ENCODE data around the gene OAF.

The OAF gene

GRCh38 chr11:120224361-120224760, 13.5 kb downstream of the OAF start:
- DNase-seq = no peak

DNA sequence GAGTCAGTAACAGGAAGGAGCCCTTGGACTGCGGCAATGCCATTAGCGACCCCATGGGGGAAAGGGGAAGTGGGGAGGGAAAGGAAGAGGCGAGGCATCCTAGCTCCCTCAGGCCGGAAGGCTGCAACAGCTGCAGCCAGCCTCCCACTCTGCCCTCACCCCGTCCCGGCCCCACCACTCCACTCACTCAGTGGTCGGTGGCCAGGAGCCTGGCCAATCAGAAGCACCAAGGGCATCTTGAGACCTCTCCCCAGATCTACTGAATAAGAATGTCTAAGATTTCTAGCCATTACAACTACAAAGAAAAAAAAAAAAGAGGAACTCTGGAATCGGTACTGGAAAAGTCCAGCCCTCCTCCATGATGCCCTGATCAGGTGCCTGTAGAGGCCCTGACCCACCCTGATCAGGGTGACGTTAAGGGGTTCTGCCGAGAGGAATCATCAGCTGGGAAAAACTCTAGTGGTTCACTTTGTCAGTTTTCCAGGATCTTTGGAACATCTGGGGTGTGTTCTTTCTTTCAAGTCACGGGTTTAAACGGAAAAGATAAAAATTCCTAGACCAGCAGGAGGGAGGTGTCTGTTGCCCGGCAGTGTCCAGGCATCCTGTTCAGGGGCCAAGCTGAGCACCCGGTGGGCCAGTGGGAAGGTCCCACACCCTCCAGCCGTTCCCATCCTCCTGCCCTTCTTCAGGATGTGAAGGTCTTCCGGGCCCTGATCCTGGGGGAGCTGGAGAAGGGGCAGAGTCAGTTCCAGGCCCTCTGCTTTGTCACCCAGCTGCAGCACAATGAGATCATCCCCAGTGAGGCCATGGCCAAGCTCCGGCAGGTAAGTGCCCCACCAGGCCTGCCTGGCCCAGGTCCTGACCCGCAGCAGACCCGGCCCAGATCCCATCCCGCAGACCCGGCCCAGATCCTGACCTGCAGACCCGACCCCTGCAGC, 14.4 kb downstream of the OAF start:
- DNase-seq = no peak

- DNase-seq = no peak
These were observed 15.4 kb downstream of the OAF start for GRCh38 chr11:120226242-120226641.

DNA sequence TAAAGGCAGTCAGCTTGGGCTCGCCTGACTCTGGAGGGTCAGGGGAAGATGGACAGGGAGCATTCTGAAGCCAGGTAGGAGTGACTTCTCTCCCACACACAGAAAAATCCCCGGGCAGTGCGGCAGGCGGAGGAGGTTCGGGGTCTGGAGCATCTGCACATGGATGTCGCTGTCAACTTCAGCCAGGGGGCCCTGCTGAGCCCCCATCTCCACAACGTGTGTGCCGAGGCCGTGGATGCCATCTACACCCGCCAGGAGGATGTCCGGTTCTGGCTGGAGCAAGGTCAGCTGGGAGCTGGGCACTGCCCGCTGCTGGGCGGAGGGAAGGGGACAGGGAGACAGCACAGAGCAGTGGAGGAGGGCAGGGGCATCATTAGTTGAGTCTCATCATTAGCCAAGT, 15.9 kb downstream of the OAF start:
- no peak for DNase-seq

GRCh38 chr11:120227228-120227852, 16.5 kb downstream of the OAF start:
- DNase-seq = no peak

GRCh38 chr11:120228794-120229384, 18.1 kb downstream of the OAF start:
- no peak for DNase-seq

DNA sequence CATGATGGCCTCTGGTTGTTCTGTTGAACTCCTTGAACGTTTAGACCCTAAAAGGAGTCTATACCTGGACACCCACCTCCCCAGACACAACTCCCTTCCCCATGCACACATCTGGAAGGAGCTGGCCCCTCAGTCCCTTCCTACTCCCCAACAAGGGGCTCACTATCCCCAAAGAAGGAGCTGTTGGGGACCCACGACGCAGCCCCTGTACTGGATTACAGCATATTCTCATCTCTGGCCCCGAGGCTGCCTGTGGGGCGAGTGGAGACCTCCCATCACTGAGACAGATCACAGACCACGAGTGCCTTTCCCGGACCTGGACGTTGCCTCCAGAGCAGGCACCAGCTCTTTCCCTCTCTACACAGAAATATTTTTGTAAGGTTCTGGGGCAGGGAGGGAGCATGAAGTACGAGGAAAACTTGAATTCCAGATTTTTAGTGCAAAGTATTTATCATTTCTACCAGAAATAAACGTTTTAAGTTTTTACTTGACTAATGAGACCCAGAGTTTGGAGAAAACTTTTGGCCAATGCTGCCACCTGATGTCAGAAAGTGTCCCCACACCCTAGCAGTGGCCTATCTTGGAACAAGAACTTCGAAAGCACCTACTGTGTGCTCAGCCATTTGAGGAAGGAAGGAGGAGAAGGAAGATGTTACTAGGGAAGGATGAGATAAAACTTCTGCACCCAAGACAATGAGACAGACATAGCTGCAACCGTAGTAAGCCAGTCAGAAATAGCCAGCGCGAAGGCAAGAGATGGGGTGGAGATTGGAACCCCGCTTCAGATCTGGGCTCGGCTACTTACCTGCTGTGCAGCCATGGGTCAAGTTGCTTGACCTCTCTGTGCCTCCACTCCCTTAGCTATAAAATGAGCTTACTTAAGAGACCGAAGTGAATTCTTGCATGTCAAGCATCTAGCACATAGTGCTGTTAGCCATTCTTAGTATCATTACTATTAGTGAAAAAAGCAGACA, 18.9 kb downstream of the OAF start:
- no peak for DNase-seq

DNA sequence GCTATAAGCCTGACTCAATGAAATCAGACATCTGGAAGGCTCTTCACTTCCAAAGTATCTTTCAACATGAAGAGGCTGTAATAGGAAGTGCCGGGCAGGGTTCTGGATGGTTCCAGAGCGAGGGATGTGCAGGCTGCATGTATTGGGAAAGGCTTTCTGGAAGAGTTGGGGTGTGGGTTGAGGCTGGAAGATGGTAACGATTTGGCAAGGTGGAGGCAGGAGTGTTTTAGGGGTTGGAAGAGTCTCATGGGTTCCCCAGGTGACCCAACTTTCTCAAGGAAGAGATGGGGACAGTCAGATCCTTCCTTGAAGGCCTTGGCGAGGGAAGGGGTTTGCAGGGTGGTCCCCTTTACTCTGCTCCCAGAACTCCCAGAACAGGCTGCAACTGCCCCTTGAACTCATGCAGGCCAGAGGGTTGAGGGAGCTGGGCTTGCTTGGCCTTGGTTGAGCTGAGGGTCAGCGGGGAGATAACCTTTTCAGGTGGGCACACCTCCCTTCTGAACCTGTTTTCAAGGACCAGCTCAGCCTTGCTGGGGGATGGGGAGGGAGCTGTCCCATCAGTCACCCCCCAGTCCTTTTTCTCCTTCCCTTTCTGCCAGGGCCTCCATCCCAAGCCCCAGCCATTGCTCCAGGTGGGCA, 19.7 kb downstream of the OAF start:
- DNase-seq = no peak

- DNase-seq = no peak
These were observed 21.1 kb downstream of the OAF start for GRCh38 chr11:120231963-120232362.

- no peak for DNase-seq
These were observed 22.5 kb downstream of the OAF start for GRCh38 chr11:120233207-120233803.

DNA sequence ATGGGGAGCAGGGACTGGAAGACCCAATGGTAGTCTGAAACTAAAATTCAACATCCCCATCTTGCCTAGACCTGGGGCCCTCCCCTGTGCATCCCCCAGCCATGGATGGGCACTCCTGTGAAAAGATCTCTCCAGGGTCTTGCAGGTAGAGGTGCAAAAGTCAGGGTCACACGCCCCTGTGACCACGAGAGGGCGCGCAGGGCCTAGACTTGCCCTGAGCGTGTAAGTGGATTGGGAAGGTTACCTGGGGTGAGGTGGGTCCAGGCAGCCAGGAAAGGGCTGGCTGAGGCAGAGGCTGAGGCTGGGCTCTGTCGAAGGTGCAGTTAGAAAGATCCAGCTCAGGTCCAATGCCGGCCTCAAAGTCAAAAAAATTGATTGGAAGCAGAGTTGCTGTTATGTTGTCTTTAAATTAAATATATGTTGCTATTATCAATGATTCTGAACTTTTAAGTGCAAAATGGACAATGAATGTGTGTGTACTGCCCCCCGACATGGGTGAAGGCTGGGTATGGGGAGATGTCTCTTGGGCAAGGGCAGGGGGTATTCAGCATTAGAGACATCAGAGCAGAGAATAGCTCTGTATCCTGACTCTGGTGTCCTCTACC, 24.3 kb downstream of the OAF start:
- peak; percentile 13 for DNase-seq

GRCh38 chr11:120236169-120237107, 25.6 kb downstream of the OAF start:
- DNase-seq = no peak

DNA sequence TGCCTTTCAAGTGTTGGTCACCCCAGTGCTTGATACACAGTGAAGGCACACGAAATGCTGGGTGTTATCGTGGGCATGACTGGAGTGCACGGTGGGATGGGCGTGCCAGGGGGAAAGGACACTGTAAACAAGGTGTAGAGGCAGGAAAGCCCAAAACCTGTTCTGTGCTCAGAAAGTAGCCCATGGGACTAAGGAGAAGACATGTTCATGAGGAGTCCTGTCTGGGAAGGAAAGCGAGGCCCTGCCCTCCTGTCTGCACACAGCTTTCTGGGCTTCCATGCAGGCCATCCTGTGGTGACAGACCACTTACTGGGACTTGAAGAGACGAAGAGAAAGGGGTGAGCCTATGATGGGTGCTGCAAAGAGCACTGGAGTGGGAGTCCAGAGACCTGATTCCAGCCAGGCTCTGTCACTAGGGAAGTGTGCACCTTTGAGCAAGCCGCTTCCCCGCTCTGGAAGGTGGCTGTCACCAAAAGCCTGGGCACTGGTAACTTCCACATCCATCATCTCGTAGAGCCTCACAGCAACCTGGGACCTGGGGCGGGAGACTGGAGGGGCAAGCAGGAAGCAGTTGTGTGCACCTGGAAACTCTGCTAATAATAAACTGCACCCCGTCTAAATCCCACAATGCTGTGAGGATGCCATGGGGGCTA, 28.3 kb downstream of the OAF start:
- no peak for DNase-seq

DNA sequence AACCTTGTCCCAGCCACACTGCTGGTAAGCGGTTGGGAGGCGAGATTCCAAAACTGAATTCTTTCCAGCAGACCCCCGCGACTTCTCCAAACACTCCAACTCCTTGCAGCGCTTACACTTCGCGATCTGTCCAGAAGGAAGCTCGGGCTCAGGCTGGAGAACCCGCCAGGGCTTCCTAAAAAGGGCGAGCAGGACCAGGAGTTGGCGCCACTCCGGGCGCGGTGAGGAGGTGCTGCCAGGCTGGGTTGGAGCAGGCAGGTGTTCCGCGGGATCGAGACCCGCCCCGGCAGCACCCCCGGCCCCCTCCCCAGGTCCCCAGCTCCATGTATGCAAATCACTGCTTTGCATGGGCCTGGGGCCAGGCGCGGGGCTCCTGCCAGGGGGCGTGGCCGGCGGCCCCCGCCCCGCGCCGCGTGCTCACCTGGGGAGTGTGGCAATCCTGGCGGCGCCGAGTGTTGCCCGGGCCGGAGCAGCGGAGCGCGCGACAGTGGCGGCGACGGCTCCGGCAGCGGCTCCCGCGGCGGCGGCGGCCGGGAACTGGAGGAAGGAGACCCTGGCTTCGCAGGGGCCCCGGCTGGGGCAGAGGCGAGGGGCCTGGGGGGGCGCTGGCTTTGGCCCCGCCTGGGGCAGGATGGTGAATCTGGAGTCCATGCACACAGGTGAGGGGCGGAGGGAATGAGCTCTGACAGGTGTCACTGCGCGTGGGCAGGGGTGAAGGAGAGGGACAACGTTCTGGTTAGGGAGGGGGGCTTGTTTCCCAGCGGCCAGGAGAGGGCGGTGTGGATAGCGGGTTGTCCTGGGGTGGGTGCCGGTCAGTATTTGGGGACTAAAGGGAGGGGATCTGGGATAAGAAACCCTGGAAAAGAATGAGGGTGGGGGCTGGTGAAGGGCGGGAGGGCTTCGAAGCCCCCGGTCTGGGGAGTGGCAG, 29.1 kb downstream of the OAF start, which contains the start of gene POU2F3:
TSS of gene POU2F3 (plus strand) at position 428 of the 928 bp plus-strand sequence. CDS start at position 632, 204 bp downstream.
- DNase-seq = no peak

DNA sequence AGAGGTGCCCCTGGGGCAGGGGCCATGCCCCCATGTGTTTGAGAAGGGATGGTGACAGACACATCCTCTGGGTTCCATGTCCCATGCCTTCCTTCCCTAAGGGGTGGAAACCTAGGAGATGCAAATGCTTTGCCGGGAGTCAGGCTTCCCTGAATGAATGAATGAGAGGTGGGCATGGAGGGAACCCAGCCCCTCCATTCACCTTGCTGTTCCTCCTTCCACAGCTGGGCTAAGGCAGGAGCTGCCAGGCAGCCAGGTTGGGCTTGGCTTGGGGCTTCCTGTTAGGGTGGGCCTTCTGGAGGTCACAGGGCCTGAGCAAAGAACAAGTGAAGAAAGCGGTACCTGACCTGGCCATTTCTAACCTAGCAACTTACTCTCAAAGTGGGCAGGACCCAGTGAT, 30.0 kb downstream of the OAF start:
- DNase-seq = no peak

DNA sequence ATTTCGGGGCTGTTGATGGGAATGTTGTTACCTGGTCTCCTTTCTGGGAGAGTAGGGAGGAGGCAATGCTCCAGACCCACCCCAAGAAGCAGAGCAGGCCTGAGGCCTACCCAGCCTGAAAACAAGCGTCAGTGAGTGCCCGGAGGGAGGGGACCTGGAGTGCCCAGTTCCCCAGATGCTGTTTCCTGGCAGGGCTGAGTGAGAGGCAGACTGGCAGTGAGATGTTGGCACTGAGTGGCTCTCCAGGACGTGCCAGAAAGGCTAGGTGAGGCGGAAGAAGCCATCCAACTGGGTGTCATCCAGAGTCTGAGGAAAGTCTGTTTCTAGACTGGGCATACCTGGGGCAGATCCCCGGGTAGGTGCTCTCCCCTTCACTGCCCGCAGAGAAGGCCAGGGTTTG, 30.4 kb downstream of the OAF start:
- DNase-seq = no peak

GRCh38 chr11:120243221-120243620, 32.4 kb downstream of the OAF start:
- DNase-seq = no peak

Data from NCI-H2227 treated with DMSO at 0.1 percent for 48 hours (cell line).